SK-N-SH (cell line): Measurements from ENCODE around the gene ST3GAL2. TPM values are rescaled to one million over a fixed set of nuclear protein-coding genes. Genes with fewer than 3 reads are reported as not detected.
A peak's percentile ranks its signal among the peaks of the same experiment; 100 is the strongest.

ENCODE experiments used
- CTCF ChIA-PET: fragments of 300-600, 350-600 bp; formaldehyde crosslinking; extraction: SDS; loops from one replicate; lab custom pipeline; 2021; lab: Yijun Ruan, JAX
- POLR2A ChIA-PET: fragments of 350-600 bp; sonication (Branson Sonifier 250); formaldehyde crosslinking; extraction: SDS; loops from one replicate; lab custom pipeline; 2020; ENCODE audit warnings: antibody characterized with exemption, inconsistent platforms; lab: Yijun Ruan, JAX
- DNase-seq: peaks from one replicate; pipeline ENCODE4 v3.0.0; 2012
- H2AFZ ChIP-seq: fragments of 200-600 bp; sonication (generic); 2 replicates; pipeline ENCODE4 v1.8.1; 2016; ENCODE audit warnings: antibody characterized with exemption, mild to moderate bottlenecking, low read depth
- H3F3A ChIP-seq: fragments of 200-600 bp; sonication (generic); replicated peaks from 2 replicates; pipeline ENCODE3; 2016; ENCODE audit warnings: antibody characterized with exemption, mild to moderate bottlenecking; ENCODE audit not compliant: insufficient read depth
- H3K27ac ChIP-seq, 2 experiments: fragments of 200-500 bp in 1 of 2; fragments of 200-600 bp in 1 of 2; sonication (Bioruptor generic) in 1 of 2; sonication (generic), shearing (Covaris generic) in 1 of 2; 2 replicates each; pipeline versions ENCODE4 v1.5.1 to v1.6.1; 2014 to 2016; ENCODE audit warnings: low read depth in 2 of 2, inconsistent platforms in 1 of 2, low read length in 1 of 2, mild to moderate bottlenecking in 1 of 2, mixed read lengths in 1 of 2
- H3K27me3 ChIP-seq: fragments of 200-600 bp; sonication (generic), shearing (Covaris generic); 2 replicates; pipeline ENCODE4 v1.6.1; 2016; ENCODE audit warnings: mixed run types; ENCODE audit not compliant: insufficient read depth
- H3K36me3 ChIP-seq, 2 experiments: fragments of 200-500 bp in 1 of 2; fragments of 200-600 bp in 1 of 2; sonication (Bioruptor generic) in 1 of 2; sonication (generic) in 1 of 2; replicated peaks in 1 of 2; 2 replicates each; pipeline versions ENCODE3 to v1.5.1; 2014 to 2016; ENCODE audit warnings: low read length in 1 of 2, mild to moderate bottlenecking in 1 of 2; ENCODE audit not compliant: insufficient read depth in 2 of 2, control insufficient read depth in 1 of 2
- H3K4me1 ChIP-seq, 2 experiments: fragments of 200-500 bp in 1 of 2; fragments of 200-600 bp in 1 of 2; sonication (Bioruptor generic) in 1 of 2; sonication (generic), shearing (Covaris generic) in 1 of 2; 2 replicates each; pipeline versions ENCODE4 v1.5.1 to v1.6.1; 2014 to 2016; ENCODE audit warnings: low read depth in 1 of 2, low read length in 1 of 2, mixed run types in 1 of 2; ENCODE audit not compliant: insufficient read depth in 2 of 2, control insufficient read depth in 1 of 2
- H3K4me2 ChIP-seq: fragments of 200-600 bp; sonication (generic), shearing (Covaris generic); 2 replicates; pipeline ENCODE4 v1.6.1; 2017; ENCODE audit warnings: mixed run types
- H3K4me3 ChIP-seq, 2 experiments: fragments of 200-500 bp in 1 of 2; fragments of 200-600 bp in 1 of 2; sonication (Bioruptor generic) in 1 of 2; sonication (generic), shearing (Covaris generic) in 1 of 2; 2 replicates each; pipeline versions ENCODE4 v1.5.1 to v1.8.1; 2014 to 2016; ENCODE audit warnings: low read depth in 2 of 2, inconsistent platforms in 1 of 2, low read length in 1 of 2, mild to moderate bottlenecking in 1 of 2, mixed read lengths in 1 of 2, moderate library complexity in 1 of 2
- H3K79me2 ChIP-seq: fragments of 200-600 bp; sonication (generic); 2 replicates; pipeline ENCODE4 v1.8.1; 2017; ENCODE audit warnings: mild to moderate bottlenecking; ENCODE audit not compliant: insufficient read depth
- H3K9ac ChIP-seq: fragments of 200-600 bp; sonication (generic); 2 replicates; pipeline ENCODE4 v1.6.1; 2017; ENCODE audit warnings: mixed run types
- H3K9me2 ChIP-seq: fragments of 200-600 bp; sonication (generic); 2 replicates; pipeline ENCODE4 v1.6.1; 2017; ENCODE audit warnings: mixed run types
- H3K9me3 ChIP-seq: fragments of 200-600 bp; sonication (generic); 2 replicates; pipeline ENCODE4 v1.6.1; 2017; ENCODE audit warnings: mixed run types, mild to moderate bottlenecking, moderate library complexity
- H4K20me1 ChIP-seq: fragments of 200-600 bp; sonication (generic); 2 replicates; pipeline ENCODE4 v1.6.1; 2017; ENCODE audit warnings: mild to moderate bottlenecking, mixed run types; ENCODE audit not compliant: insufficient read depth
- CHD2 ChIP-seq: fragments of 150-350 bp; IDR thresholded peaks from 2 replicates; pipeline ENCODE4 v1.6.1; 2018; ENCODE audit warnings: low read length; ENCODE audit not compliant: partially characterized antibody
- EP300 ChIP-seq, 2 experiments: IDR thresholded peaks; 2 replicates each; pipeline versions ENCODE4 v1.4.0 to v1.6.1; 2012; ENCODE audit warnings: borderline replicate concordance in 1 of 2, low read depth in 1 of 2, low read length in 1 of 2
- FOSL2 ChIP-seq: IDR thresholded peaks from 2 replicates; pipeline ENCODE4 v1.4.0; 2012; ENCODE audit warnings: low read depth, mild to moderate bottlenecking, moderate library complexity, borderline replicate concordance
- FOXJ3 ChIP-seq: sonication (generic); formaldehyde crosslinking; IDR thresholded peaks from 2 replicates; pipeline ENCODE4 v1.5.1; 2020; ENCODE audit warnings: mild to moderate bottlenecking, missing genetic modification reagents
- GABPA ChIP-seq: IDR thresholded peaks from 2 replicates; pipeline ENCODE4 v1.4.0; 2012; ENCODE audit warnings: low read depth, mild to moderate bottlenecking
- MEF2A ChIP-seq: IDR thresholded peaks from 2 replicates; pipeline ENCODE4 v1.4.0; 2012; ENCODE audit warnings: low read depth, borderline replicate concordance
- NRF1 ChIP-seq: IDR thresholded peaks from 2 replicates; pipeline ENCODE4 v1.6.1; 2012; ENCODE audit warnings: low read depth, mild to moderate bottlenecking, low read length
- POLR2AphosphoS5 ChIP-seq: IDR thresholded peaks from 2 replicates; pipeline ENCODE4 v1.6.1; 2012; ENCODE audit warnings: low read depth, low read length
- RAD21 ChIP-seq: IDR thresholded peaks from 2 replicates; pipeline ENCODE4 v1.6.1; 2012; ENCODE audit warnings: mild to moderate bottlenecking, low read length
- RXRA ChIP-seq: IDR thresholded peaks from 2 replicates; pipeline ENCODE4 v1.4.0; 2012; ENCODE audit warnings: low read depth, mild to moderate bottlenecking, borderline replicate concordance
- TCF12 ChIP-seq: IDR thresholded peaks from 2 replicates; pipeline ENCODE4 v1.4.0; 2012
- YY1 ChIP-seq: IDR thresholded peaks from 2 replicates; pipeline ENCODE4 v1.4.0; 2012; ENCODE audit warnings: low read depth, mild to moderate bottlenecking
- WGBS: methylation state at CpG from one replicate; pipeline ENCODE4 v1.1.6; 2017; ENCODE audit warnings: low lambda C conversion rate; 5-methylcytosine and 5-hydroxymethylcytosine counted together
- polyA plus RNA-seq, 3 experiments: library from polyadenylated mRNA; depleted of rRNA; stranded (reverse); fragments of >200 nt; gene quantifications; 2 replicates each; pipeline ENCODE4 v1.2.3, GENCODE V29; 2012
- TF ChIP-seq, protein P1 (sequence below): fragments of 200-600 bp; sonication (generic); IDR thresholded peaks from 2 replicates; pipeline ENCODE4 v1.6.1; 2017; ENCODE audit warnings: antibody characterized with exemption, mild to moderate bottlenecking, moderate library complexity
- TF ChIP-seq, protein P2 (sequence below): IDR thresholded peaks from 2 replicates; pipeline ENCODE4 v1.6.1; 2012; ENCODE audit warnings: mild to moderate bottlenecking, low read depth, low read length, moderate library complexity

ST3GAL2 gene
- polyA plus RNA-seq, 1 of the 3 experiments (the other 2 are of a cell fraction), result 19.9 TPM

DNA sequence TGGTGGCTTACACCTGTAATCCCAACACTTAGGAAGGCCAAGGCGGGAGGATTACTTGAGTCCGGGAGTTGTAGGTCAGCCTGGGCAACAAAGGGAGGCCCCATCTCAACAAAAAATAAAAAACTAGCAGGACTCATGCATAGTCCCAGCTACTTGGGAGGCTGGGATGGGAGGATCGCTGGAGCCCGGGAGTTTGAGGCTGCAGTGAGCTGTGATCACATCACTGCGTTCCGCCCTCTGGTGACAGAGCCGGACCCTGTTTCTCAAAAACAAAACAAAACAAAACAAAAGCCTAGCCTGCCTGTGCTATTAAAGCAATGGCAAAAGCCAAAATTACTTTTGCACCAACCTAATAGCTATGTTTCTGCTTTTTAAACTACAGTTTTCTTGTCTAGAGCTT is 17.0 kb upstream of the ST3GAL2 start:
- Histone ChIP-seq H3K4me2 (peak overlapping the region; percentile 95; the same call in 1 of the 2 replicates), H2AFZ (no peak overlapping the region), H3K27me3 (no peaks in the 10 kb centered on the region), H3K9ac (no peak overlapping the region), H3K9me2 (no peaks in the 10 kb centered on the region), H4K20me1 (no peaks in the 10 kb centered on the region), H3K4me1 (peaks cover 0 to 7% of the 10 kb centered on the region in 2 experiments; a peak in 1 of 4 replicates), H3K9me3 (no peaks in the 10 kb centered on the region), H3F3A (no peaks in the 10 kb centered on the region), H3K27ac (no peak overlapping the region)
- CTCF ChIA-PET, result interaction anchor here (0.7 to 2.2 kb wide), 6 partner anchors 11 to 76 kb away, joined by 3 to 8 read pairs (median 4); no protein-coding TSS in a partner anchor
- 94% methylated on average over 7 of the region's 7 CpGs for WGBS
- TF ChIP-seq FOXJ3, result no peak
- TF ChIP-seq, protein P1, sequence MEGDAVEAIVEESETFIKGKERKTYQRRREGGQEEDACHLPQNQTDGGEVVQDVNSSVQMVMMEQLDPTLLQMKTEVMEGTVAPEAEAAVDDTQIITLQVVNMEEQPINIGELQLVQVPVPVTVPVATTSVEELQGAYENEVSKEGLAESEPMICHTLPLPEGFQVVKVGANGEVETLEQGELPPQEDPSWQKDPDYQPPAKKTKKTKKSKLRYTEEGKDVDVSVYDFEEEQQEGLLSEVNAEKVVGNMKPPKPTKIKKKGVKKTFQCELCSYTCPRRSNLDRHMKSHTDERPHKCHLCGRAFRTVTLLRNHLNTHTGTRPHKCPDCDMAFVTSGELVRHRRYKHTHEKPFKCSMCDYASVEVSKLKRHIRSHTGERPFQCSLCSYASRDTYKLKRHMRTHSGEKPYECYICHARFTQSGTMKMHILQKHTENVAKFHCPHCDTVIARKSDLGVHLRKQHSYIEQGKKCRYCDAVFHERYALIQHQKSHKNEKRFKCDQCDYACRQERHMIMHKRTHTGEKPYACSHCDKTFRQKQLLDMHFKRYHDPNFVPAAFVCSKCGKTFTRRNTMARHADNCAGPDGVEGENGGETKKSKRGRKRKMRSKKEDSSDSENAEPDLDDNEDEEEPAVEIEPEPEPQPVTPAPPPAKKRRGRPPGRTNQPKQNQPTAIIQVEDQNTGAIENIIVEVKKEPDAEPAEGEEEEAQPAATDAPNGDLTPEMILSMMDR, result 0 out of 2 replicates have a peak, but pooled peaks have one; percentile 13
- TF ChIP-seq YY1, result no peak
- TF ChIP-seq, all 33 proteins: peak for 1
- no peak for DNase-seq
- H3K4me3 ChIP-seq, result no peak overlapping the region
- H3K79me2 ChIP-seq, result peaks cover 5% of the 10 kb centered on the region; the same call in 1 of the 2 replicates
- H3K36me3 ChIP-seq, result no peaks in the 10 kb centered on the region
- POLR2A ChIA-PET, result interaction anchor here (1.1 to 2.0 kb wide), 2 partner anchors 75 to 77 kb away, joined by 5 read pairs; no protein-coding TSS in a partner anchor

DNA sequence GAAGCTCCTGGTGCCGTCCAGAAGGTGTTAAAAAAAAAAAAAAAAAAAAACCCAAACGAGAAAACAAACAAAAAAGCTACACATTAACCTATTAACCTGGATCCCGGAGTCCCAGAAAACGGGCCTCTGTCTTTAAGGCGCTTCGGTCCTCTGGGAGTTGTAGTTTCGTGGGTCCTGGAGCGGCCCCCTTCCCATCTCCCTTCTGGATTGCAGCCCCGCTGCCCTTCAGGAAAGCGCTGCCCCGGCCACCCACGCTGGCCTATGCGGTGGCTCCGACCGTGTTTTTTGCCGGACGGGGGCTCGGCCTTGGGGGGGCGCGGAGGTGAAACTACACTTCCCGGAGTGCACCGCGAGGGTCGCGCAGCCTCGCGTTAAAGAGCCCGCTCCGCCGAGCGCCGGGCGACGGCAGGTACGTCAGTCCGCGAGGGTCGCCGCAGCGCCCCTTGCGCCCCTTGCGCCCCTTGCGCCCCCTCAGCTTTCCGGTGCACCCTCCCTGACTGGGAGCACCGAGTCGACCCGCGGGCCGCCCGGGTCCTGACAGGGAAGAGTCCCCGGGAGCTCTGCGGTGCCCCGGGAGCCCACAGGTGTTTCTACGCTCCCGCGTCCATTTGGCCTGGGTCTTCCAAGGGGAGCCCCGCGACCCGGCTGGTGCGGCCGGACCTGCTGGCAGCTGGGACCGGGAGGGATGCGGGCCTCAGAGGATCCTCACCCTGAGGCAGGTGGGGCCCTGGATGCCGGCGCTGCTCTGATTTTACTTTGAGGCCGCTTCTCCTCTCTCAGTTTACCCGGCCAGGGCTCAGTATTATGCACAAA is 15.5 kb upstream of the ST3GAL2 start, which contains the start of gene FCSK:
TSS of gene FCSK (plus strand) at position 374 of the 813 bp plus-strand sequence. CDS start 8,596 bp downstream, outside the sequence.
- Histone ChIP-seq H3K27me3 (no peaks in the 10 kb centered on the region), H3K4me3 (peak within 1 kb of the TSS; percentile 79 to 99), H2AFZ (peak within 1 kb of the TSS; percentile 100), H3K4me2 (peak within 1 kb of the TSS; percentile 95), H4K20me1 (no peaks in the 10 kb centered on the region), H3K79me2 (peaks cover 5% of the 10 kb centered on the region; the same call in 1 of the 2 replicates), H3K9me2 (no peaks in the 10 kb centered on the region), H3F3A (no peaks in the 10 kb centered on the region), H3K4me1 (peaks cover 0 to 3% of the 10 kb centered on the region in 2 experiments; a peak in 1 of 4 replicates), H3K9ac (peak within 1 kb of the TSS; percentile 99), H3K9me3 (no peaks in the 10 kb centered on the region), H3K27ac (peak within 1 kb of the TSS; percentile 88 to 96), H3K36me3 (no peaks in the 10 kb centered on the region)
- WGBS, result 3% methylated on average over 11 of the region's 67 CpGs
- peak; percentile 91 for DNase-seq
- ChIA-PET CTCF (interaction anchor here (0.6 to 2.7 kb wide), 17 partner anchors 8 to 107 kb away, joined by 3 to 14 read pairs (median 4); partner anchors contain the start of gene DDX19A), POLR2A (interaction anchor here (0.6 to 2.1 kb wide), 5 partner anchors 15 to 82 kb away, joined by 3 to 9 read pairs (median 5); no protein-coding TSS in a partner anchor)
- TF ChIP-seq RAD21 (peak; percentile 17), GABPA (no peak), POLR2AphosphoS5 (peak; percentile 50; the same call in 1 of the 2 replicates), EP300 (IDR thresholded peaks at IDR 0.05; ENCODE audit: borderline replicate concordance in 1 of 2, low read depth in 1 of 2, low read length in 1 of 2) (no peak), FOSL2 (no peak), NRF1 (0 out of 2 replicates have a peak, but pooled peaks have one; percentile 18), MEF2A (no peak; the same call in 1 of the 2 replicates), TCF12 (no peak), CHD2 (peak; percentile 96), RXRA (no peak), YY1 (no peak)
- TF ChIP-seq, protein P1, result no peak
- TF ChIP-seq, protein P2, sequence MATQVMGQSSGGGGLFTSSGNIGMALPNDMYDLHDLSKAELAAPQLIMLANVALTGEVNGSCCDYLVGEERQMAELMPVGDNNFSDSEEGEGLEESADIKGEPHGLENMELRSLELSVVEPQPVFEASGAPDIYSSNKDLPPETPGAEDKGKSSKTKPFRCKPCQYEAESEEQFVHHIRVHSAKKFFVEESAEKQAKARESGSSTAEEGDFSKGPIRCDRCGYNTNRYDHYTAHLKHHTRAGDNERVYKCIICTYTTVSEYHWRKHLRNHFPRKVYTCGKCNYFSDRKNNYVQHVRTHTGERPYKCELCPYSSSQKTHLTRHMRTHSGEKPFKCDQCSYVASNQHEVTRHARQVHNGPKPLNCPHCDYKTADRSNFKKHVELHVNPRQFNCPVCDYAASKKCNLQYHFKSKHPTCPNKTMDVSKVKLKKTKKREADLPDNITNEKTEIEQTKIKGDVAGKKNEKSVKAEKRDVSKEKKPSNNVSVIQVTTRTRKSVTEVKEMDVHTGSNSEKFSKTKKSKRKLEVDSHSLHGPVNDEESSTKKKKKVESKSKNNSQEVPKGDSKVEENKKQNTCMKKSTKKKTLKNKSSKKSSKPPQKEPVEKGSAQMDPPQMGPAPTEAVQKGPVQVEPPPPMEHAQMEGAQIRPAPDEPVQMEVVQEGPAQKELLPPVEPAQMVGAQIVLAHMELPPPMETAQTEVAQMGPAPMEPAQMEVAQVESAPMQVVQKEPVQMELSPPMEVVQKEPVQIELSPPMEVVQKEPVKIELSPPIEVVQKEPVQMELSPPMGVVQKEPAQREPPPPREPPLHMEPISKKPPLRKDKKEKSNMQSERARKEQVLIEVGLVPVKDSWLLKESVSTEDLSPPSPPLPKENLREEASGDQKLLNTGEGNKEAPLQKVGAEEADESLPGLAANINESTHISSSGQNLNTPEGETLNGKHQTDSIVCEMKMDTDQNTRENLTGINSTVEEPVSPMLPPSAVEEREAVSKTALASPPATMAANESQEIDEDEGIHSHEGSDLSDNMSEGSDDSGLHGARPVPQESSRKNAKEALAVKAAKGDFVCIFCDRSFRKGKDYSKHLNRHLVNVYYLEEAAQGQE, result no peak
